ENCODE data around the gene CTNNA1. TPM values are rescaled to one million over a fixed set of nuclear protein-coding genes. Genes with fewer than 3 reads are reported as not detected.

CTNNA1 gene
- total RNA-seq, 1 donor from 2014 or later, result 359 TPM

DNA sequence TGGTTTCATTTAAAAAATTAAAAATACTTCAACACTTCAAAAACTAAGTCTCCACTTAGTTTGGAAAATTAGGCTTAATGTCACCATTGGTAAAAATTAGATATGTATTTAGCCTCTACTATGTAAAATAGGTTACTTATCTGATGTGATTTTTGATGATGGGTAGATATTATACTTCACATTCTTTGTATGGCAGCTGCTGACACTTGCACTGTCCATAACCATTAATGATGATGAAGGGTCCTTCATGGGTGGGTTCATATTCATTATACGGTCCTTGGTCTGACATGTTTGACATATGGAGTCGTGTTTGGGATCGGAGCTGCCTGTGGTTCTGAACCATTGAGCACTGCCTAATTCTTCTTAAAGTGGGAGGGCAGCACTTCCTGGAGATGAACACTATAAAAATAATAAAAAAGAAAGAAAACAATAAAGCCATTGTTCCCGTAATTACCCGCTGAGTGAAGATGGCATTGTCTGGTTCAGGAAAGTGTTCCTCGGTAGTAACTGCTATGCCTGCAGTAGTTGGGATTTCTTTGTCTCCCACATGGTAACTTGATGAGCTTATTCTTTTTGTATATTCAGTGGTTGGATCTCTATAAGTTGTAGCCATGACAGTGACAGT is 119.7 kb downstream of the CTNNA1 start:
- Mint-ChIP-seq H3K4me3 (ENCODE audit: unreplicated experiment) (no peak overlapping the region), H3K9me3 (ENCODE audit: unreplicated experiment) (no peaks in the 10 kb centered on the region), H3K36me3 (ENCODE audit: low read depth, unreplicated experiment) (no peaks in the 10 kb centered on the region), H3K27ac (ENCODE audit: unreplicated experiment) (no peak overlapping the region), H3K4me1 (ENCODE audit: low read depth, unreplicated experiment) (peaks cover 67% of the 10 kb centered on the region), H3K27me3 (ENCODE audit: low read depth, unreplicated experiment) (no peaks in the 10 kb centered on the region)
- Histone ChIP-seq H2AFZ (ENCODE audit: low read depth, low read length) (no peak overlapping the region), H3K36me3 (ENCODE audit: insufficient read depth, low read length) (no peaks in the 10 kb centered on the region), H4K20me1 (ENCODE audit: insufficient read depth, low read length) (peaks cover 82% of the 10 kb centered on the region), H3K79me2 (ENCODE audit: insufficient read depth, low read length) (peaks cover 96% of the 10 kb centered on the region), H3K27me3 (ENCODE audit: insufficient read depth, low read length) (no peaks in the 10 kb centered on the region), H3K9me3 (ENCODE audit: insufficient read depth, low read depth, low read length) (no peaks in the 10 kb centered on the region), H3K4me3 (ENCODE audit: insufficient read depth, low read depth, low read length) (peak overlapping the region; percentile 14), H3K9ac (ENCODE audit: low read length) (peak overlapping the region; percentile 78), H3K4me2 (ENCODE audit: low read length) (peak overlapping the region; percentile 86), H3K4me1 (ENCODE audit: insufficient read depth, low read length) (peaks cover 50% of the 10 kb centered on the region), H3K27ac (ENCODE audit: low read depth, low read length) (no peak overlapping the region)
- no peak for TF ChIP-seq EZH2 (IDR thresholded peaks at IDR 0.05; ENCODE audit: insufficient read depth, low read length)
- TF ChIP-seq, protein P1, sequence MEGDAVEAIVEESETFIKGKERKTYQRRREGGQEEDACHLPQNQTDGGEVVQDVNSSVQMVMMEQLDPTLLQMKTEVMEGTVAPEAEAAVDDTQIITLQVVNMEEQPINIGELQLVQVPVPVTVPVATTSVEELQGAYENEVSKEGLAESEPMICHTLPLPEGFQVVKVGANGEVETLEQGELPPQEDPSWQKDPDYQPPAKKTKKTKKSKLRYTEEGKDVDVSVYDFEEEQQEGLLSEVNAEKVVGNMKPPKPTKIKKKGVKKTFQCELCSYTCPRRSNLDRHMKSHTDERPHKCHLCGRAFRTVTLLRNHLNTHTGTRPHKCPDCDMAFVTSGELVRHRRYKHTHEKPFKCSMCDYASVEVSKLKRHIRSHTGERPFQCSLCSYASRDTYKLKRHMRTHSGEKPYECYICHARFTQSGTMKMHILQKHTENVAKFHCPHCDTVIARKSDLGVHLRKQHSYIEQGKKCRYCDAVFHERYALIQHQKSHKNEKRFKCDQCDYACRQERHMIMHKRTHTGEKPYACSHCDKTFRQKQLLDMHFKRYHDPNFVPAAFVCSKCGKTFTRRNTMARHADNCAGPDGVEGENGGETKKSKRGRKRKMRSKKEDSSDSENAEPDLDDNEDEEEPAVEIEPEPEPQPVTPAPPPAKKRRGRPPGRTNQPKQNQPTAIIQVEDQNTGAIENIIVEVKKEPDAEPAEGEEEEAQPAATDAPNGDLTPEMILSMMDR (IDR thresholded peaks at IDR 0.05; ENCODE audit: insufficient read depth, low read depth, low read length), result no peak
- FAIRE-seq (no peak), DNase-seq (ENCODE audit: low read depth) (no peak)

DNA sequence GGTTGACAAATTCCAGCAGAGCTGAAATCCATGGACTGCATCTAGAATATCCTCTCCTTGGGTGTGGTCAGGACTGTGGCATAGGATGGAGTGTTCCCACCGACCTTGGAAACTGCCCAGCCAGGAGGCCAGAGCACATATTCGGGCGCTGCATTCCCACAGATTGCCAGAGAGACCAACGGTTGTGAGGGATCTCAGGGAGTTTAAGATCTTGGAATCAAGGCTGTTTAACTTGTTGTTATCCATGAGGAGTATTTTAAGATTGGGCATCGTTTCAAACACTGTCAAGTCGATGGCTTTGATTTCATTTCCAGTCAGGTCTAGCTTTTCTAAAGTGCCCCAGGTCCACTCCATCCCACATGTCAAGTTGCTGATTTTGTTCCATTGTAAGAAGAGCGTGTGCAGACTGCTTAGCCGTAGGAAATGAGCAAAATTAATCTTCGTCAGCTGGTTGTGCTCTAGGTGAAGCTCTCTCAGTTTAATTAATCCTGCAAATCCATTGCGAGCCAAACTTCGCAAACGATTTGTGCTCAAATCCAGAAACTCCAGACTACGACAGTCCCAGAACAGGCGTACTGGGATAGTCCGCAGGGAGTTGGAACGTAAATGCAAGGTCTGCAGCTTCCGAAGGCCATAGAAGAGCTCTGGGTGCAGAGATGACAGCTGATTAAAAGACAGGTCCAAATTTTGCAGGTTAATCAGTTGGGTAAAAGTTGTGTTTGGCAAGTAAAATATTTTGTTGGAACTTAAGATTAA is 120.4 kb downstream of the CTNNA1 start:
- no peaks in the 10 kb centered on the region for H3K36me3 Mint-ChIP-seq (ENCODE audit: low read depth, unreplicated experiment)
- Histone ChIP-seq H4K20me1 (ENCODE audit: insufficient read depth, low read length) (peaks cover 83% of the 10 kb centered on the region), H3K9ac (ENCODE audit: low read length) (peak overlapping the region; percentile 78), H2AFZ (ENCODE audit: low read depth, low read length) (no peak overlapping the region), H3K79me2 (ENCODE audit: insufficient read depth, low read length) (peaks cover 96% of the 10 kb centered on the region), H3K9me3 (ENCODE audit: insufficient read depth, low read depth, low read length) (no peaks in the 10 kb centered on the region), H3K27me3 (ENCODE audit: insufficient read depth, low read length) (no peaks in the 10 kb centered on the region), H3K27ac (ENCODE audit: low read depth, low read length) (peak overlapping the region; percentile 21), H3K4me3 (ENCODE audit: insufficient read depth, low read depth, low read length) (peak overlapping the region; percentile 57), H3K36me3 (ENCODE audit: insufficient read depth, low read length) (no peaks in the 10 kb centered on the region), H3K4me2 (ENCODE audit: low read length) (peak overlapping the region; percentile 86), H3K4me1 (ENCODE audit: insufficient read depth, low read length) (peaks cover 50% of the 10 kb centered on the region)
- no peak overlapping the region for H3K27ac Mint-ChIP-seq (ENCODE audit: unreplicated experiment)
- H3K4me1 Mint-ChIP-seq (ENCODE audit: low read depth, unreplicated experiment), result peaks cover 69% of the 10 kb centered on the region
- no peaks in the 10 kb centered on the region for H3K9me3 Mint-ChIP-seq (ENCODE audit: unreplicated experiment)
- TF ChIP-seq EZH2 (IDR thresholded peaks at IDR 0.05; ENCODE audit: insufficient read depth, low read length), result no peak
- TF ChIP-seq, protein P1 (IDR thresholded peaks at IDR 0.05; ENCODE audit: insufficient read depth, low read depth, low read length), result no peak
- H3K27me3 Mint-ChIP-seq (ENCODE audit: low read depth, unreplicated experiment), result no peaks in the 10 kb centered on the region
- FAIRE-seq (no peak), DNase-seq (ENCODE audit: low read depth) (no peak)
- no peak overlapping the region for H3K4me3 Mint-ChIP-seq (ENCODE audit: unreplicated experiment)

Data from astrocyte (in vitro differentiated cells and primary cell).